Liver (tissue), 9 donors: ENCODE results near the gene CSTF3. TPM values are rescaled to one million over a fixed set of nuclear protein-coding genes. Genes with fewer than 3 reads are reported as not detected.

ENCODE experiments used
- DNase-seq: peaks from one replicate; pipeline ENCODE4 v3.0.0-alpha.2; 2017; ENCODE audit warnings: low spot score
- H3K27ac ChIP-seq, 2 donors: one replicate each; pipeline ENCODE4 v1.7.0; 2013; ENCODE audit warnings: inconsistent platforms in 2 of 2, low read length in 2 of 2, control low read depth in 1 of 2, low read depth in 1 of 2, mild to moderate bottlenecking in 1 of 2
- H3K27me3 ChIP-seq, 4 donors: one replicate each; pipeline versions ENCODE4 v1.6.1 to v1.7.0; 2013; ENCODE audit warnings: low read length in 3 of 4, inconsistent platforms in 1 of 4, mild to moderate bottlenecking in 1 of 4, moderate library complexity in 1 of 4; ENCODE audit not compliant: control insufficient read depth in 4 of 4, insufficient read depth in 4 of 4
- H3K36me3 ChIP-seq, 4 donors: one replicate each; pipeline versions ENCODE4 v1.6.1 to v1.7.0; 2013; ENCODE audit warnings: low read length in 3 of 4, mild to moderate bottlenecking in 3 of 4, low read depth in 1 of 4, moderate library complexity in 1 of 4; ENCODE audit not compliant: control insufficient read depth in 4 of 4, insufficient read depth in 3 of 4
- H3K4me1 ChIP-seq, 4 donors: one replicate each; pipeline versions ENCODE4 v1.6.1 to v1.7.0; 2013; ENCODE audit warnings: low read length in 3 of 4, mild to moderate bottlenecking in 3 of 4, moderate library complexity in 1 of 4; ENCODE audit not compliant: control insufficient read depth in 4 of 4, insufficient read depth in 4 of 4
- H3K4me3 ChIP-seq, 3 donors: one replicate each; pipeline versions ENCODE4 v1.6.1 to v1.7.0; 2013; ENCODE audit warnings: low read length in 3 of 3, control low read depth in 1 of 3, low read depth in 1 of 3, mild to moderate bottlenecking in 1 of 3
- H3K9ac ChIP-seq, 2 donors: one replicate each; pipeline ENCODE4 v1.7.0; 2013; ENCODE audit warnings: low read length in 2 of 2, mild to moderate bottlenecking in 2 of 2, moderate library complexity in 2 of 2, control low read depth in 1 of 2, low read depth in 1 of 2
- H3K9me3 ChIP-seq, 4 donors: one replicate each; pipeline versions ENCODE4 v1.6.1 to v1.7.0; 2013; ENCODE audit warnings: low read length in 3 of 4; ENCODE audit not compliant: control insufficient read depth in 4 of 4
- EGR1 ChIP-seq, 2 donors: IDR thresholded peaks; 2 replicates each; pipeline ENCODE4 v1.6.1; 2016 to 2018; ENCODE audit warnings: antibody characterized with exemption in 2 of 2, low read depth in 2 of 2
- FOXA1 ChIP-seq: IDR thresholded peaks from 2 replicates; pipeline ENCODE4 v1.6.1; 2016; ENCODE audit warnings: antibody characterized with exemption
- FOXA2 ChIP-seq: IDR thresholded peaks from 2 replicates; pipeline ENCODE4 v1.6.1; 2016; ENCODE audit warnings: antibody characterized with exemption
- GABPA ChIP-seq, 2 donors: IDR thresholded peaks in 1 of 2; conservative IDR thresholded peaks in 1 of 2; 2 replicates each; pipeline ENCODE4 v1.6.1; 2016; ENCODE audit warnings: antibody characterized with exemption in 2 of 2, mild to moderate bottlenecking in 1 of 2, moderate library complexity in 1 of 2
- HNF4A ChIP-seq, 2 donors: conservative IDR thresholded peaks; 2 replicates each; pipeline ENCODE4 v1.6.1; 2016; ENCODE audit warnings: antibody characterized with exemption in 2 of 2, mild to moderate bottlenecking in 2 of 2
- HNF4G ChIP-seq: IDR thresholded peaks from 2 replicates; pipeline ENCODE4 v1.6.1; 2016; ENCODE audit warnings: antibody characterized with exemption
- JUND ChIP-seq, 2 donors: IDR thresholded peaks; 2 replicates each; pipeline ENCODE4 v1.6.1; 2016; ENCODE audit warnings: antibody characterized with exemption in 2 of 2
- NR2F2 ChIP-seq: IDR thresholded peaks from 2 replicates; pipeline ENCODE4 v1.6.1; 2016; ENCODE audit warnings: antibody characterized with exemption
- RAD21 ChIP-seq, 2 donors: IDR thresholded peaks; 2 replicates each; pipeline ENCODE4 v1.6.1; 2016; ENCODE audit warnings: antibody characterized with exemption in 2 of 2, mild to moderate bottlenecking in 2 of 2
- RXRA ChIP-seq, 2 donors: IDR thresholded peaks; 2 replicates each; pipeline ENCODE4 v1.6.1; 2017 to 2018; ENCODE audit warnings: antibody characterized with exemption in 2 of 2, mild to moderate bottlenecking in 1 of 2
- SP1 ChIP-seq: IDR thresholded peaks from 2 replicates; pipeline ENCODE4 v1.6.1; 2018; ENCODE audit warnings: antibody characterized with exemption, mild to moderate bottlenecking
- YY1 ChIP-seq: IDR thresholded peaks from 2 replicates; pipeline ENCODE4 v1.6.1; 2016; ENCODE audit warnings: antibody characterized with exemption, mild to moderate bottlenecking
- WGBS: extraction: QIAGEN DNeasy Blood & Tissue Kit; methylation state at CpG from one replicate; pipeline ENCODE4 v1.1.7; 2013; 5-methylcytosine and 5-hydroxymethylcytosine counted together
- polyA plus RNA-seq, 2 donors: library from polyadenylated mRNA; stranded (reverse) in 1 of 2; unstranded in 1 of 2; fragments of 200-250 nt in 1 of 2; fragments of >200 nt in 1 of 2; fragmentation: Nextera tagmentation in 1 of 2; extraction: Ambion mirVana in 1 of 2; gene quantifications; one replicate each; pipeline versions ENCODE4 v1.2.1 to v1.2.3, GENCODE V29; 2013 to 2015
- total RNA-seq, 2 donors: library from RNA; depleted of rRNA; stranded (reverse); fragments of >200 nt; gene quantifications; one replicate each; pipeline ENCODE4 v1.2.3, GENCODE V29; 2014
- TF ChIP-seq, protein P1 (sequence below): IDR thresholded peaks from 2 replicates; pipeline ENCODE4 v1.6.1; 2016; ENCODE audit warnings: antibody characterized with exemption, mild to moderate bottlenecking
- TF ChIP-seq, protein P2 (sequence below): IDR thresholded peaks from 2 replicates; pipeline ENCODE4 v1.6.1; 2016; ENCODE audit warnings: antibody characterized with exemption
- TF ChIP-seq, protein P3 (sequence below): IDR thresholded peaks from 2 replicates; pipeline ENCODE4 v1.6.1; 2016; ENCODE audit warnings: antibody characterized with exemption
- TF ChIP-seq, protein P4 (sequence below): IDR thresholded peaks from 2 replicates; pipeline ENCODE4 v1.6.1; 2016; ENCODE audit warnings: antibody characterized with exemption
- TF ChIP-seq, protein P5 (sequence below): fragments of 150-350 bp; IDR thresholded peaks from 2 replicates; pipeline ENCODE4 v1.5.1; 2017; ENCODE audit warnings: improper control_type of control experiment, low read depth, low read length; ENCODE audit not compliant: missing input control
- donor health status: healthy.
- donor health status: healthy.
- donor health status: healthy.
- donor health status: healthy.
- donor health status: healthy.

CSTF3 gene
- total and polyA plus RNA-seq, 4 donors, result 7.9 to 20.8 (median 12.3) TPM

DNA sequence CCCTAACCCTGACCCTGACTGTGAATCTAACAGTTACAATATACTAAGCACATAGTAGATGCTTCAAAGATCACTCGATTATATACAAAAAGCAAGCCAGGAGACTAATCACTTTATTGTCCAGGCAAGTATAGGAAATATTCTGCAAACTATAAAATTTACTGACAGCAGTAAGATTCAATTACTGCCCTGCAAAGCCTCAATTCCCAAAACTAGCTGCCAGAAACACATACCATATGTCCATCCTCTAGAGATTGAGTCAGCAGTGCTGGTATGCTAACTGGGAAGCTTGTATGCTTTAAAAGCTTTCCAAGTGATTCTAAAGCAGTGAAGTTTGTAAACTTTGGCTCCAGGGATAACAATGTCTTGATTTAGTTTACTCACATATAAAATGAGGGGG is 26.1 kb downstream of the CSTF3 start (continued):
- TF ChIP-seq, protein P1, sequence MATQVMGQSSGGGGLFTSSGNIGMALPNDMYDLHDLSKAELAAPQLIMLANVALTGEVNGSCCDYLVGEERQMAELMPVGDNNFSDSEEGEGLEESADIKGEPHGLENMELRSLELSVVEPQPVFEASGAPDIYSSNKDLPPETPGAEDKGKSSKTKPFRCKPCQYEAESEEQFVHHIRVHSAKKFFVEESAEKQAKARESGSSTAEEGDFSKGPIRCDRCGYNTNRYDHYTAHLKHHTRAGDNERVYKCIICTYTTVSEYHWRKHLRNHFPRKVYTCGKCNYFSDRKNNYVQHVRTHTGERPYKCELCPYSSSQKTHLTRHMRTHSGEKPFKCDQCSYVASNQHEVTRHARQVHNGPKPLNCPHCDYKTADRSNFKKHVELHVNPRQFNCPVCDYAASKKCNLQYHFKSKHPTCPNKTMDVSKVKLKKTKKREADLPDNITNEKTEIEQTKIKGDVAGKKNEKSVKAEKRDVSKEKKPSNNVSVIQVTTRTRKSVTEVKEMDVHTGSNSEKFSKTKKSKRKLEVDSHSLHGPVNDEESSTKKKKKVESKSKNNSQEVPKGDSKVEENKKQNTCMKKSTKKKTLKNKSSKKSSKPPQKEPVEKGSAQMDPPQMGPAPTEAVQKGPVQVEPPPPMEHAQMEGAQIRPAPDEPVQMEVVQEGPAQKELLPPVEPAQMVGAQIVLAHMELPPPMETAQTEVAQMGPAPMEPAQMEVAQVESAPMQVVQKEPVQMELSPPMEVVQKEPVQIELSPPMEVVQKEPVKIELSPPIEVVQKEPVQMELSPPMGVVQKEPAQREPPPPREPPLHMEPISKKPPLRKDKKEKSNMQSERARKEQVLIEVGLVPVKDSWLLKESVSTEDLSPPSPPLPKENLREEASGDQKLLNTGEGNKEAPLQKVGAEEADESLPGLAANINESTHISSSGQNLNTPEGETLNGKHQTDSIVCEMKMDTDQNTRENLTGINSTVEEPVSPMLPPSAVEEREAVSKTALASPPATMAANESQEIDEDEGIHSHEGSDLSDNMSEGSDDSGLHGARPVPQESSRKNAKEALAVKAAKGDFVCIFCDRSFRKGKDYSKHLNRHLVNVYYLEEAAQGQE, result no peak
- no peak for TF ChIP-seq HNF4G
- no peak for TF ChIP-seq RXRA (IDR thresholded peaks at IDR 0.05)
- TF ChIP-seq HNF4A (conservative IDR thresholded peaks at IDR 0.05), result no peak
- TF ChIP-seq FOXA1, result no peak
- TF ChIP-seq GABPA (IDR thresholded peaks at IDR 0.05 in 1 of 2, conservative IDR thresholded peaks at IDR 0.05 in 1 of 2), result no peak

DNA sequence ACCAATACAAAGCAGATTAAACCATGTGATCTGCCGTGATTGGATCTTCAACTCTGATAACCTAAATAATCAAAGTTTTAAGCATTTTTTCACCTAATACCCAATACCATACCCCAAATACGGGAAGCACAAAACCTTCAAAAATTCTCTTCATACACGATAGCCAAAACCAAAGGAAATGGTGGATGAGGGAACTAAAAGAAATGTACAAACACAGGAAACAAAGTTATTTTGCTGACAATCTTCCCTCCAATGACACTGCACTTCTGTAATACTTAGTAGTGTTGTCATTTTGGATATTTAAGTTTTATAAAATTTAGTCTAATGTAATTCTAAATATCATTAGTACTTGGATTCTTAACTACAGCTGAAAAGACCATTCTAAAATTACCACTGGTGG is 27.0 kb downstream of the CSTF3 start:
- WGBS, result 78% methylated on average over 3 of the region's 3 CpGs
- DNase-seq, result no peak
- H3K27ac ChIP-seq, result no peak overlapping the region
- no peak overlapping the region for H3K4me3 ChIP-seq
- H3K36me3 ChIP-seq, result peaks cover 0 to 3% (median under 1%) of the 10 kb centered on the region in 4 donors
- no peaks in the 10 kb centered on the region for H3K27me3 ChIP-seq
- no peak overlapping the region for H3K9ac ChIP-seq
- peaks cover 2 to 20% (median 15%) of the 10 kb centered on the region in 4 donors for H3K4me1 ChIP-seq
- TF ChIP-seq FOXA1 (no peak), HNF4A (conservative IDR thresholded peaks at IDR 0.05) (no peak), SP1 (no peak), HNF4G (no peak), FOXA2 (no peak), YY1 (no peak), EGR1 (IDR thresholded peaks at IDR 0.05; ENCODE audit: low read depth in 2 of 2) (no peak), RAD21 (IDR thresholded peaks at IDR 0.05) (no peak)
- H3K9me3 ChIP-seq, result no peaks in the 10 kb centered on the region

DNA sequence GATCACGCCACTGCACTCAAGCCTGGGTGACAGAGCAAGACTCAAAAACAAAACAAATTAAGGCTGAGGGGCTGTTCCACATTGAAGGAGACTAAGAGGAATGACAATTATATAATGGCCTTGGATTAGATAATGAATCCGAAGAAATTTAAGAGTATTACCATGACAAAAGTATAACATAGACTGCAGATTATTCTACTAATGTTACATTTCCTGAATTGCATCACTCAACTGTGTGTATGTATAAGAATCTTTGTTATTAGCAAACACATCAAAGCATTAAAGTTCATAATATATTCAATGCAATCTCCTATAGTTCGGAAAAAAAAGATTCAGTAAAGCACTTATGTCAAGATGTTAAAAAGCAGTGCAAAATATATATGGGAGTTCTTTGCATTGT is 27.5 kb downstream of the CSTF3 start:
- peaks cover 0 to 2% (median 0%) of the 10 kb centered on the region in 4 donors for H3K36me3 ChIP-seq
- WGBS, result 90% methylated on average over 3 of the region's 3 CpGs
- H3K9me3 ChIP-seq, result no peaks in the 10 kb centered on the region
- TF ChIP-seq HNF4A (conservative IDR thresholded peaks at IDR 0.05) (no peak), GABPA (IDR thresholded peaks at IDR 0.05 in 1 of 2, conservative IDR thresholded peaks at IDR 0.05 in 1 of 2) (no peak), YY1 (no peak), JUND (IDR thresholded peaks at IDR 0.05) (no peak), FOXA1 (no peak), FOXA2 (no peak), NR2F2 (no peak), RXRA (IDR thresholded peaks at IDR 0.05) (no peak), EGR1 (IDR thresholded peaks at IDR 0.05; ENCODE audit: low read depth in 2 of 2) (no peak), RAD21 (IDR thresholded peaks at IDR 0.05) (no peak), SP1 (no peak)
- TF ChIP-seq, protein P2, sequence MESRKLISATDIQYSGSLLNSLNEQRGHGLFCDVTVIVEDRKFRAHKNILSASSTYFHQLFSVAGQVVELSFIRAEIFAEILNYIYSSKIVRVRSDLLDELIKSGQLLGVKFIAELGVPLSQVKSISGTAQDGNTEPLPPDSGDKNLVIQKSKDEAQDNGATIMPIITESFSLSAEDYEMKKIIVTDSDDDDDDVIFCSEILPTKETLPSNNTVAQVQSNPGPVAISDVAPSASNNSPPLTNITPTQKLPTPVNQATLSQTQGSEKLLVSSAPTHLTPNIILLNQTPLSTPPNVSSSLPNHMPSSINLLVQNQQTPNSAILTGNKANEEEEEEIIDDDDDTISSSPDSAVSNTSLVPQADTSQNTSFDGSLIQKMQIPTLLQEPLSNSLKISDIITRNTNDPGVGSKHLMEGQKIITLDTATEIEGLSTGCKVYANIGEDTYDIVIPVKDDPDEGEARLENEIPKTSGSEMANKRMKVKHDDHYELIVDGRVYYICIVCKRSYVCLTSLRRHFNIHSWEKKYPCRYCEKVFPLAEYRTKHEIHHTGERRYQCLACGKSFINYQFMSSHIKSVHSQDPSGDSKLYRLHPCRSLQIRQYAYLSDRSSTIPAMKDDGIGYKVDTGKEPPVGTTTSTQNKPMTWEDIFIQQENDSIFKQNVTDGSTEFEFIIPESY, result no peak
- TF ChIP-seq, protein P3, sequence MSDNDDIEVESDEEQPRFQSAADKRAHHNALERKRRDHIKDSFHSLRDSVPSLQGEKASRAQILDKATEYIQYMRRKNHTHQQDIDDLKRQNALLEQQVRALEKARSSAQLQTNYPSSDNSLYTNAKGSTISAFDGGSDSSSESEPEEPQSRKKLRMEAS, result no peak
- TF ChIP-seq, protein P1, result no peak
- TF ChIP-seq, protein P4, sequence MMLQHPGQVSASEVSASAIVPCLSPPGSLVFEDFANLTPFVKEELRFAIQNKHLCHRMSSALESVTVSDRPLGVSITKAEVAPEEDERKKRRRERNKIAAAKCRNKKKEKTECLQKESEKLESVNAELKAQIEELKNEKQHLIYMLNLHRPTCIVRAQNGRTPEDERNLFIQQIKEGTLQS, result no peak
- TF ChIP-seq, protein P5, sequence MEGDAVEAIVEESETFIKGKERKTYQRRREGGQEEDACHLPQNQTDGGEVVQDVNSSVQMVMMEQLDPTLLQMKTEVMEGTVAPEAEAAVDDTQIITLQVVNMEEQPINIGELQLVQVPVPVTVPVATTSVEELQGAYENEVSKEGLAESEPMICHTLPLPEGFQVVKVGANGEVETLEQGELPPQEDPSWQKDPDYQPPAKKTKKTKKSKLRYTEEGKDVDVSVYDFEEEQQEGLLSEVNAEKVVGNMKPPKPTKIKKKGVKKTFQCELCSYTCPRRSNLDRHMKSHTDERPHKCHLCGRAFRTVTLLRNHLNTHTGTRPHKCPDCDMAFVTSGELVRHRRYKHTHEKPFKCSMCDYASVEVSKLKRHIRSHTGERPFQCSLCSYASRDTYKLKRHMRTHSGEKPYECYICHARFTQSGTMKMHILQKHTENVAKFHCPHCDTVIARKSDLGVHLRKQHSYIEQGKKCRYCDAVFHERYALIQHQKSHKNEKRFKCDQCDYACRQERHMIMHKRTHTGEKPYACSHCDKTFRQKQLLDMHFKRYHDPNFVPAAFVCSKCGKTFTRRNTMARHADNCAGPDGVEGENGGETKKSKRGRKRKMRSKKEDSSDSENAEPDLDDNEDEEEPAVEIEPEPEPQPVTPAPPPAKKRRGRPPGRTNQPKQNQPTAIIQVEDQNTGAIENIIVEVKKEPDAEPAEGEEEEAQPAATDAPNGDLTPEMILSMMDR, result no peak
- H3K9ac ChIP-seq, result no peak overlapping the region
- DNase-seq, result no peak
- no peaks in the 10 kb centered on the region for H3K27me3 ChIP-seq
- no peak overlapping the region for H3K4me3 ChIP-seq
- peaks cover 2 to 23% (median 15%) of the 10 kb centered on the region in 4 donors for H3K4me1 ChIP-seq
- no peak overlapping the region for H3K27ac ChIP-seq
